ENCODE measurements around the gene CYTH4. TPM values are rescaled to one million over a fixed set of nuclear protein-coding genes. Genes with fewer than 3 reads are reported as not detected.

Gene CYTH4
- total RNA-seq, 4 donors from 2014 or later: 5.1 to 27.3 (median 9.4) TPM

- WGBS: 73% methylated on average over 8 of the region's 8 CpGs
- Histone ChIP-seq H3K4me3 (no peak overlapping the region), H3K36me3 (no peaks in the 10 kb centered on the region), H3K4me1 (peaks cover 0 to 14% (median 8%) of the 10 kb centered on the region in 4 donors), H3K27me3 (peaks cover 0 to 79% (median 2%) of the 10 kb centered on the region in 4 donors), H3K9me3 (no peaks in the 10 kb centered on the region), H3K27ac (replicated peaks in 1 of 4) (no peak overlapping the region)
- TF ChIP-seq EP300 (IDR thresholded peaks at IDR 0.05): no peak
- no peak for TF ChIP-seq POLR2AphosphoS5 (IDR thresholded peaks at IDR 0.05)
- TF ChIP-seq POLR2A (IDR thresholded peaks at IDR 0.05; ENCODE audit: low read depth): no peak
- TF ChIP-seq CTCF (IDR thresholded peaks at IDR 0.05): no peak
- intact Hi-C loops (cut with DNase I): no loop called here
- no peak for DNase-seq (ENCODE audit: extremely low spot score)
These were observed 11.2 kb upstream of the CYTH4 start for GRCh38 chr22:37270928-37271650.

- WGBS: 60% methylated on average over 10 of the region's 17 CpGs
- no peaks in the 10 kb centered on the region for H3K36me3 ChIP-seq
- H3K4me3 ChIP-seq: no peak overlapping the region
- no peak overlapping the region for H3K27ac ChIP-seq (replicated peaks in 1 of 4)
- no peak for DNase-seq (ENCODE audit: extremely low spot score)
- H3K9me3 ChIP-seq: no peaks in the 10 kb centered on the region
- peaks cover 0 to 79% (median 2%) of the 10 kb centered on the region in 4 donors for H3K27me3 ChIP-seq
- intact Hi-C loops (cut with DNase I): no loop called here
- H3K4me1 ChIP-seq: peaks cover 0 to 5% (median 0%) of the 10 kb centered on the region in 4 donors
- TF ChIP-seq CTCF (IDR thresholded peaks at IDR 0.05): no peak
- no peak for TF ChIP-seq EP300 (IDR thresholded peaks at IDR 0.05)
- no peak for TF ChIP-seq POLR2A (IDR thresholded peaks at IDR 0.05; ENCODE audit: low read depth)
- no peak for TF ChIP-seq POLR2AphosphoS5 (IDR thresholded peaks at IDR 0.05)
These were observed 9.0 kb upstream of the CYTH4 start for GRCh38 chr22:37273126-37273845.

GRCh38 chr22:37273846-37274225 lies 8.5 kb upstream of the CYTH4 start:
- no peak for DNase-seq (ENCODE audit: extremely low spot score)
- H3K27ac ChIP-seq (replicated peaks in 1 of 4): no peak overlapping the region
- 72% methylated on average over 8 of the region's 8 CpGs for WGBS
- H3K9me3 ChIP-seq: no peaks in the 10 kb centered on the region
- intact Hi-C loops (cut with DNase I): no loop called here
- H3K27me3 ChIP-seq: peaks cover 0 to 82% (median 2%) of the 10 kb centered on the region in 4 donors
- TF ChIP-seq EP300 (IDR thresholded peaks at IDR 0.05): no peak
- no peak for TF ChIP-seq CTCF (IDR thresholded peaks at IDR 0.05)
- TF ChIP-seq POLR2AphosphoS5 (IDR thresholded peaks at IDR 0.05): no peak
- no peak for TF ChIP-seq POLR2A (IDR thresholded peaks at IDR 0.05; ENCODE audit: low read depth)
- H3K36me3 ChIP-seq: no peaks in the 10 kb centered on the region
- H3K4me3 ChIP-seq: no peak overlapping the region
- peaks cover 0 to 5% (median 0%) of the 10 kb centered on the region in 4 donors for H3K4me1 ChIP-seq

GRCh38 chr22:37274380-37274862 lies 7.9 kb upstream of the CYTH4 start:
- intact Hi-C loops (cut with DNase I): no loop called here
- H3K9me3 ChIP-seq: no peaks in the 10 kb centered on the region
- TF ChIP-seq POLR2AphosphoS5 (IDR thresholded peaks at IDR 0.05): no peak
- no peak for TF ChIP-seq POLR2A (IDR thresholded peaks at IDR 0.05; ENCODE audit: low read depth)
- TF ChIP-seq CTCF (IDR thresholded peaks at IDR 0.05): no peak
- TF ChIP-seq EP300 (IDR thresholded peaks at IDR 0.05): no peak
- 70% methylated on average over 12 of the region's 12 CpGs for WGBS
- no peak for DNase-seq (ENCODE audit: extremely low spot score)
- no peak overlapping the region for H3K27ac ChIP-seq (replicated peaks in 1 of 4)
- H3K36me3 ChIP-seq: no peaks in the 10 kb centered on the region
- H3K27me3 ChIP-seq: peaks cover 0 to 82% (median 2%) of the 10 kb centered on the region in 4 donors
- peaks cover 0 to 5% (median 0%) of the 10 kb centered on the region in 4 donors for H3K4me1 ChIP-seq
- no peak overlapping the region for H3K4me3 ChIP-seq
